HG02970 (cell line): ENCODE measurements around the gene GTPBP8.
A peak's percentile ranks its signal among the peaks of the same experiment; 100 is the strongest.

Experiments used
- ATAC-seq: cut with Tn5 transposase; IDR thresholded peaks from one replicate; pipeline ENCODE4 v1.9.1; 2021; ENCODE audit warnings: mild to moderate bottlenecking, moderate library complexity, moderate number of reproducible peaks; ENCODE audit not compliant: unreplicated experiment, low FRiP score

Gene GTPBP8

DNA sequence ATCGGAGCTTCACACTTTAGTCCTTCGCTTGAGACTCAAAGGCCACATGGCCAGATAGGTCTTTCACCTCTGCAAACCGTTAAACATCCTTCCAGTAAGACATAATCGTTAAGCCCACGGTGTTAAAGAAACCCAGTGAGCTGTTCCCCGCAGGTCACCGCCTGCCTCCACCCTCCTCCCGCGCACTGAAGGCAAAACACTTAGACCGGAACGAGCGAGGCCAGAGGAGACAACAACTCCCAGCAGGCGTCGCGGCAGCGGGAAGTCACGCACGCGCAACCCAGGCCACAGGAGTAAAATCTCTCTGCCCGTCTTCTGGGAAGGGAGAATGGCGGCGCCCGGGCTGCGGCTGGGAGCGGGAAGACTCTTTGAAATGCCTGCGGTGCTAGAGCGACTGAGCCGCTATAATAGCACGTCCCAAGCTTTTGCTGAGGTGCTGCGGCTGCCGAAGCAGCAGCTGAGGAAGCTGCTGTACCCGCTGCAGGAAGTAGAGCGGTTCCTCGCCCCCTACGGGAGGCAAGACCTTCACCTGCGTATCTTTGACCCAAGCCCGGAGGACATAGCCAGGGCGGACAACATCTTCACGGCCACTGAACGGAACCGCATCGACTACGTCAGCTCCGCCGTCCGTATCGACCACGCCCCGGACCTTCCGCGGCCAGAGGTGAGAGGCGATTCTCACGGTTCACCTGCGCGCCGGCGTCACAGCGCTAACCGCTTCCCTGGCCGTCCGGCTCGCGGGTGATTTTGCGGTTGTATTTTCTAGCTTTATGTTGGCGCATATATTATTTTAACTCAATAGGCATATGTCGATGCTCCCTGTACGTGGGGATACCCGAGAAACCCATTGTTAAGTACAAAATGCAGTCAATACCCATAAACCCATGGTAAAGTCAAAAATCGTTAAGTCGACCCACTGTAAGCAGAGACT, at the start of gene GTPBP8:
Gene GTPBP8 (plus strand): TSS at position 313 of the 931 bp plus-strand sequence. CDS start 16 bp downstream, at position 329.
- ATAC-seq, result peak; percentile 91

- ATAC-seq, result no peak
Measured at GRCh38 chr3:112948346-112948838, 42.4 kb upstream of the GTPBP8 start.

- no peak for ATAC-seq
Measured at GRCh38 chr3:112956351-112956750, 34.4 kb upstream of the GTPBP8 start.

DNA sequence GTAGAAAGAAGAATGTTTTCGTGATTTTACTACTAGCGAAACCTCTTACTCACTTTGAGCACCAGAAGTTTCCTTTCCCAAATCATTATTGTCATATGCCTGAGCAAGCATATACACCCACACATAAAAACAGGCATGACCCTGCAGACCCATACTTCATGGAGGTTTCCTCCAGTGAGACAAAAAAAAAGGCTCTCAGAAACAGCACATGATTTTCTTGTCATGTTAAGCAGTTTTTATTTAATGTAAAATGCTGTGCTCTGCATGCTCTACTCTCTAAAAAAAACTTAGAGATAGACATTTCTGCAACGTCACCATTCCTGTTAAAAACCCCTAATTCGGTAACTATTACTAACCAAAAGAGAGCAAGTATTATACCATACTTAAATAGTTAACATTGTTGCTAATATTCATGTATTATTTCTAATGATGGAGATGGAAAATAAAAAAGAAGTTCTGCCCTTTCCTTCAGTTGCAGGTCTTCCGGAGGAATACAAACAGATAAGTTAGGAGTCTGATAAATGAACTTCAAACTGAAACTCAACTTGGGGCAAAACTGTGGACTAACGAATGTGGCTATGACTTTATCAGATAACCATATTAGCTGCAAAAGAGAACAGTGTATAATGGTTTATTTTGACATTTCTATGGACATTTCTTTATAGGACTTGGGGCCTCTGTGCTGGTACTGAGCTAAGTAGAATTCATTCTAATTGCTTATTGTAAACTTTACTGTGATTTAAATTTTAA, 31.8 kb upstream of the GTPBP8 start:
- no peak for ATAC-seq

DNA sequence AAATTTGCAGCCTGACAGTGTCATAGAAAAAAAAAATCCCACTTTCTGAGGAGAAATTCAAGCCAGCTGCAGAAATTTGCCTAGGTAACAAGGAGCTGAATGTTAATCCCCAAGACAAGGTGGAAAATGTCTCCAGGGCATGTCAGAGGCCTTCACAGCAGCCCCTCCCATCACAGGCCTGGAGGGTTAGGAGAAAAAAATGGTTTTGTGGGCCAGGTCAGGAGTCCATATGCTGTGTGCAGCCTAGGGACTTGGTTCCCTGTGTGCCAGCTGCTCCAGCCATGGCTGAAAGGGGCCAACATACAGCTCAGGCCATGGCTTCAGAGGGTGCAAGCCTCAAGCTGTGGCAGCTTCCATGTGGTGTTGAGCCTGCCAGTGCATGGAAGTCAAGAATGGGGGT, 27.1 kb upstream of the GTPBP8 start:
- no peak for ATAC-seq

GRCh38 chr3:112965656-112966055, 25.1 kb upstream of the GTPBP8 start:
- no peak for ATAC-seq

GRCh38 chr3:112966633-112967032, 24.2 kb upstream of the GTPBP8 start:
- no peak for ATAC-seq

- ATAC-seq, result no peak
Measured at GRCh38 chr3:112967425-112967824, 23.4 kb upstream of the GTPBP8 start.

GRCh38 chr3:112967828-112968227, 23.0 kb upstream of the GTPBP8 start:
- ATAC-seq, result no peak

GRCh38 chr3:112972158-112972557, 18.6 kb upstream of the GTPBP8 start:
- ATAC-seq, result no peak

- ATAC-seq, result peak; percentile 66
Measured at GRCh38 chr3:112973325-112974177, 17.2 kb upstream of the GTPBP8 start.

GRCh38 chr3:112974178-112974517, 16.6 kb upstream of the GTPBP8 start:
- no peak for ATAC-seq

GRCh38 chr3:112974894-112975293, 15.9 kb upstream of the GTPBP8 start, which contains the start of gene CD200R1:
Gene CD200R1 (minus strand): TSS chr3:112975103. CDS start chr3:112974857, 246 bp downstream.
- no peak for ATAC-seq

DNA sequence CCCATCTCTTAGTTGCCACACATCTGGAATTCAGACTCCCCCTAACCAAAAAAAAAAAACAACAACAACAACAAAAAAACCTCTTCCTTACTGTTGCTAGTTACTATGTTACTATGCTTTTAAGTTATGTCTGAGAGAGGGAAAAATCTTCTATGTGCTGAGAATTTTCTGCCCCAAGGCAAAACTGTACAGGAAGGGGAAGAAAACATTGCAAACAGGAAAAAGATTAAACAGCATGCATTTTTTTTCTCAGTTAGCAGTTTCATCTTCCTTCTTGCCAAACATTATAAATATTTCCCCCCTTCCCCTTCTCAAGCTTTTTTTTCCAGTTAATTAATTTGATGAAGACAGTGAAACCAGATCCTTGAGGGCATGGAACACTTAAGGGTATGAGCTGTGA, 14.8 kb upstream of the GTPBP8 start:
- ATAC-seq, result no peak

- ATAC-seq, result no peak
Measured at GRCh38 chr3:112976953-112977352, 13.8 kb upstream of the GTPBP8 start.

DNA sequence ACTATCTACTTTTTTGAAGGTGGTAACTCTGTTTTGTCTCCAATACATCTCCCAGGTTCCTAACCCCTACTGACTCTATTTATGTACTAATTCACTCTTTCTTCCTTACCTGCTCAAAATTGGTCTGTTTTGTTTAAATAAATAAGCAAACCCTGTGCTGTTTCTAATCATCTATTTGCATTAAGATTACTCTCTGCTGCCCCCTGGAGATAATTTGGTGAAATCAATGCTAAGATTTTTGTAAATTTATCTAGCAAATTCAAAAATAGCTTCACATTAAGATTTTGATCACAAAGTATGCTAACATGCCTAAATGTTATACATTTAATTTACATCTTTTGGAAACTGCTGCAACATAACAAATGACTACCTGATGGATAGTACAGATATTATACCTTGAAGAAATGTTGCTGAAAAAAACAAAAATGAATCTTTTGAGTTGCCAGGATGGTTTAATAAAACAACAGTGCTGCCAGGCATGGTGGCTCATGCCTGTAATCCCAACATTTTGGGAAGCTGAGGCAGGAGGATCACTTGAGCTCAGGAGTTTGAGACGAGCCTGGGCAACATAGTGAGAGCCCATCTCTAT, 11.4 kb upstream of the GTPBP8 start:
- no peak for ATAC-seq

GRCh38 chr3:112980080-112980479, 10.7 kb upstream of the GTPBP8 start:
- ATAC-seq, result no peak

GRCh38 chr3:112982710-112983109, 8.1 kb upstream of the GTPBP8 start:
- no peak for ATAC-seq

DNA sequence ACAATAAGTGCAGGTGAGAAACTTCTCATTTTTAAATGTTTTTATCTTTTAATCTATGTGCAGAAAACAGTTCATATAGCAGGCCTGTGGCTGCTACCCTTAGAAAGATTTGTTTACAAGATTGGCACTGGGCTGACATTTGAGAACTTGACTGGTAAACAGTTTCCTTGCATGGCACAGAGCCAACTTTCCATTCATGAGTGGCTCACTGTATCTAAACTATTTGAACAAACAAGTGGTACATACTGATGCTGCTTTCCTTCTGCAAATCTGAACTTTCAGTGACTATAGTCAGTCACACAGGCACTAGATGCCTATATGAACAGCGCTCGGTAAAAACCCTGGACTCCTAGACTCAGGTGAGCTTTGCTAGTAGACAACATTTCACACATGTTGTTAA, 6.3 kb upstream of the GTPBP8 start:
- ATAC-seq, result no peak

DNA sequence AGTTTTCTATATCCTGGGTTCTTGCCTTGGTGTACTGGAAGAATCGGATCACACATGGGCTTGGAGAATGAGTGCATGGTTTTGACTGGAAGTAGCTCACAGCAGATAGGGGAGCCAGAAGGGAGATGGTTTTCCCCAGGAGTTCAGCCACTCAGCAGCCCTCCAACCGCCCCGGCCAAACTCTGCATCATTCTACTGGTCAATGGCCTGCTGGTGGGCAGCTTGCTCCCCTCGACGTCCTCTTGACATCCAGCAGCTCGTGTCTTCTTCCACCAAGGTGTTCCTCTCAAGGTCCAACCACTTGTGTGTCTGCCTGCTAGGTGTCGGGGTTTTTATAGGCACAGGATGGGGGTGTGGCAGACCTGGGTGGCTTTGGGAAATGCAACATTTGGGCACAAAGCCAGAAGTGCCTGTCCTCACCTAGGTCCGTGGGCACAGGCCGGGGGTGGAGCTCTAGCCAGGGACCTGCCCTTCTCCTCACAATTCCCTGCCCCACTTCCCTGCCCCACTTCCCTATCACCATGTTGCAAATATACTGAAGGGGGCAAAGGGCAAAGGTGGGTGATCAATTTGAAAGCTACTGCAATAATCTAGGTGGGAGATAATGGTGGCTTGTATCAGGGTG, 3.0 kb upstream of the GTPBP8 start:
- ATAC-seq, result no peak
